Measurements from ENCODE around the gene EXOC6B. TPM values are rescaled to one million over a fixed set of nuclear protein-coding genes. Genes with fewer than 3 reads are reported as not detected.

The EXOC6B gene
- total and polyA plus RNA-seq, 2 of the 8 experiments (the other 6 are each of a cell fraction or from before 2014, with no cell fraction given), result 13.5 to 33.0 TPM

- TF ChIP-seq CHD7 (IDR thresholded peaks at IDR 0.05; ENCODE audit: insufficient replicate concordance, low read length) (no peak), KDM1A (IDR thresholded peaks at IDR 0.05; ENCODE audit: borderline replicate concordance, low read length) (no peak)
Observed at GRCh38 chr2:72834596-72834995, 8.8 kb upstream of the EXOC6B start (continued).
